Astrocyte (in vitro differentiated cells and primary cell): ENCODE data around the gene PUM2. TPM values are rescaled to one million over a fixed set of nuclear protein-coding genes. Genes with fewer than 3 reads are reported as not detected.
"Not testable (repeated sequence)": the region's sequence is repeated elsewhere in the genome, so short reads cannot be mapped to it uniquely, and the experiment has no call there.

Experiments used
- DNase-seq: peaks from one replicate; pipeline ENCODE4 v3.0.0-alpha.2; 2010; ENCODE audit warnings: low read depth
- FAIRE-seq: peaks from 2 replicates; lab custom pipeline; 2011; peaks lifted over from hg19 to GRCh38; lab: Jason Lieb, UNC
- H2AFZ ChIP-seq: 2 replicates; pipeline ENCODE4 v1.6.0; 2012; ENCODE audit warnings: low read depth, low read length, inconsistent platforms
- H3K27ac ChIP-seq: 2 replicates; pipeline ENCODE4 v1.5.1; 2011; ENCODE audit warnings: low read depth, low read length, inconsistent platforms
- H3K27me3 ChIP-seq: 2 replicates; pipeline ENCODE4 v1.6.0; 2011; ENCODE audit warnings: low read length, inconsistent platforms; ENCODE audit not compliant: insufficient read depth
- H3K36me3 ChIP-seq: 2 replicates; pipeline ENCODE4 v1.5.1; 2011; ENCODE audit warnings: low read length, inconsistent platforms; ENCODE audit not compliant: insufficient read depth
- H3K4me1 ChIP-seq: 2 replicates; pipeline ENCODE4 v1.5.1; 2011; ENCODE audit warnings: low read length, inconsistent platforms; ENCODE audit not compliant: insufficient read depth
- H3K4me2 ChIP-seq: 2 replicates; pipeline ENCODE4 v1.6.0; 2012; ENCODE audit warnings: low read length, inconsistent platforms
- H3K4me3 ChIP-seq: 2 replicates; pipeline ENCODE4 v1.5.1; 2011; ENCODE audit warnings: low read depth, mild to moderate bottlenecking, low read length, inconsistent platforms; ENCODE audit not compliant: insufficient read depth
- H3K79me2 ChIP-seq: 2 replicates; pipeline ENCODE4 v1.6.0; 2012; ENCODE audit warnings: mild to moderate bottlenecking, low read length, inconsistent platforms; ENCODE audit not compliant: insufficient read depth
- H3K9ac ChIP-seq: 2 replicates; pipeline ENCODE4 v1.6.0; 2012; ENCODE audit warnings: mild to moderate bottlenecking, low read length, inconsistent platforms
- H3K9me3 ChIP-seq: 2 replicates; pipeline ENCODE4 v1.5.1; 2012; ENCODE audit warnings: low read depth, mild to moderate bottlenecking, low read length, inconsistent platforms; ENCODE audit not compliant: insufficient read depth
- H4K20me1 ChIP-seq: 2 replicates; pipeline ENCODE4 v1.6.0; 2012; ENCODE audit warnings: low read length, inconsistent platforms; ENCODE audit not compliant: insufficient read depth
- H3K27ac Mint-ChIP-seq: one replicate; pipeline ENCODE4 v1.8.0; 2021; ENCODE audit warnings: mild to moderate bottlenecking, mixed read lengths; ENCODE audit not compliant: unreplicated experiment
- H3K27me3 Mint-ChIP-seq: one replicate; pipeline ENCODE4 v1.8.0; 2021; ENCODE audit warnings: low read depth, mixed read lengths; ENCODE audit not compliant: unreplicated experiment
- H3K36me3 Mint-ChIP-seq: one replicate; pipeline ENCODE4 v1.8.0; 2021; ENCODE audit warnings: low read depth, mixed read lengths; ENCODE audit not compliant: unreplicated experiment
- H3K4me1 Mint-ChIP-seq: one replicate; pipeline ENCODE4 v1.8.0; 2021; ENCODE audit warnings: low read depth, mixed read lengths; ENCODE audit not compliant: unreplicated experiment
- H3K4me3 Mint-ChIP-seq: one replicate; pipeline ENCODE4 v1.8.0; 2021; ENCODE audit warnings: mild to moderate bottlenecking, moderate library complexity, mixed read lengths; ENCODE audit not compliant: unreplicated experiment
- H3K9me3 Mint-ChIP-seq: one replicate; pipeline ENCODE4 v1.8.0; 2021; ENCODE audit warnings: mild to moderate bottlenecking, mixed read lengths; ENCODE audit not compliant: unreplicated experiment
- CTCF ChIP-seq: IDR thresholded peaks from 2 replicates; pipeline ENCODE4 v1.5.1; 2011; ENCODE audit warnings: low read depth, mild to moderate bottlenecking, inconsistent platforms, low read length, moderate library complexity; ENCODE audit not compliant: insufficient read depth
- EZH2 ChIP-seq: IDR thresholded peaks from 2 replicates; pipeline ENCODE4 v1.6.1; 2012; ENCODE audit warnings: mild to moderate bottlenecking, low read length, inconsistent platforms; ENCODE audit not compliant: insufficient read depth
- total RNA-seq: library from RNA; stranded (reverse); gene quantifications from 2 replicates; pipeline ENCODE4 v1.2.1, GENCODE V29; 2021

The PUM2 gene
- total RNA-seq, 1 donor from 2014 or later = 69.4 TPM

GRCh38 chr2:20282916-20283592, 67.6 kb downstream of the PUM2 start:
- H3K4me3 Mint-ChIP-seq = no peak overlapping the region
- H3K36me3 Mint-ChIP-seq = no peaks in the 10 kb centered on the region
- no peak overlapping the region for H3K9ac ChIP-seq
- H3K36me3 ChIP-seq = peaks cover 39% of the 10 kb centered on the region
- H3K27ac Mint-ChIP-seq = no peak overlapping the region
- no peaks in the 10 kb centered on the region for H3K27me3 Mint-ChIP-seq
- FAIRE-seq (no peak), DNase-seq (peak; percentile 44)
- H3K27me3 ChIP-seq = no peaks in the 10 kb centered on the region
- no peaks in the 10 kb centered on the region for H3K4me1 Mint-ChIP-seq
- peaks cover 30% of the 10 kb centered on the region for H3K79me2 ChIP-seq
- H3K9me3 Mint-ChIP-seq = no peaks in the 10 kb centered on the region
- H3K4me2 ChIP-seq = no peak overlapping the region
- H4K20me1 ChIP-seq = peaks cover 5% of the 10 kb centered on the region
- H3K4me3 ChIP-seq = no peak overlapping the region
- H3K9me3 ChIP-seq = no peaks in the 10 kb centered on the region
- TF ChIP-seq CTCF = no peak
- TF ChIP-seq EZH2 = no peak
- H3K4me1 ChIP-seq = no peaks in the 10 kb centered on the region
- no peak overlapping the region for H2AFZ ChIP-seq
- no peak overlapping the region for H3K27ac ChIP-seq

- FAIRE-seq (no peak), DNase-seq (no peak)
- no peaks in the 10 kb centered on the region for H3K9me3 Mint-ChIP-seq
- Histone ChIP-seq H3K4me3 (no peak overlapping the region), H3K4me2 (no peak overlapping the region), H3K27ac (no peak overlapping the region), H4K20me1 (peaks cover 2% of the 10 kb centered on the region), H3K27me3 (no peaks in the 10 kb centered on the region), H3K4me1 (no peaks in the 10 kb centered on the region), H3K9ac (no peak overlapping the region), H3K79me2 (peaks cover 24% of the 10 kb centered on the region), H3K9me3 (no peaks in the 10 kb centered on the region), H2AFZ (no peak overlapping the region), H3K36me3 (peaks cover 36% of the 10 kb centered on the region)
- no peaks in the 10 kb centered on the region for H3K4me1 Mint-ChIP-seq
- no peak for TF ChIP-seq EZH2
- no peak for TF ChIP-seq CTCF
- H3K36me3 Mint-ChIP-seq = no peaks in the 10 kb centered on the region
- no peak overlapping the region for H3K27ac Mint-ChIP-seq
- no peaks in the 10 kb centered on the region for H3K27me3 Mint-ChIP-seq
- H3K4me3 Mint-ChIP-seq = no peak overlapping the region
These were observed 68.8 kb downstream of the PUM2 start for GRCh38 chr2:20281876-20282275.

GRCh38 chr2:20273042-20273441, 77.6 kb downstream of the PUM2 start:
- H3K79me2 ChIP-seq = no peaks in the 10 kb centered on the region
- TF ChIP-seq EZH2 (no peak), CTCF (no peak)
- H3K4me3 Mint-ChIP-seq = no peak overlapping the region
- no peaks in the 10 kb centered on the region for H3K9me3 ChIP-seq
- FAIRE-seq (no peak), DNase-seq (no peak)
- H2AFZ ChIP-seq = no peak overlapping the region
- peaks cover 3% of the 10 kb centered on the region for H4K20me1 ChIP-seq
- H3K27ac Mint-ChIP-seq = no peak overlapping the region
- H3K4me3 ChIP-seq = no peak overlapping the region
- no peak overlapping the region for H3K27ac ChIP-seq
- H3K4me1 Mint-ChIP-seq = no peaks in the 10 kb centered on the region
- H3K9me3 Mint-ChIP-seq = no peaks in the 10 kb centered on the region
- H3K4me1 ChIP-seq = no peaks in the 10 kb centered on the region
- H3K27me3 Mint-ChIP-seq = no peaks in the 10 kb centered on the region
- peaks cover 6% of the 10 kb centered on the region for H3K36me3 ChIP-seq
- H3K9ac ChIP-seq = no peak overlapping the region
- H3K36me3 Mint-ChIP-seq = peaks cover 4% of the 10 kb centered on the region
- no peaks in the 10 kb centered on the region for H3K27me3 ChIP-seq
- no peak overlapping the region for H3K4me2 ChIP-seq

GRCh38 chr2:20268317-20268716, 82.3 kb downstream of the PUM2 start:
- not testable (repeated sequence) for H3K36me3 ChIP-seq, H3K9me3 ChIP-seq, H3K4me3 Mint-ChIP-seq, H3K79me2 ChIP-seq, H3K4me2 ChIP-seq, H3K27me3 Mint-ChIP-seq, H3K27ac Mint-ChIP-seq, H3K27ac ChIP-seq, H4K20me1 ChIP-seq, H3K27me3 ChIP-seq, DNase-seq, H2AFZ ChIP-seq, H3K4me1 Mint-ChIP-seq, H3K9ac ChIP-seq, H3K9me3 Mint-ChIP-seq, H3K4me3 ChIP-seq, H3K36me3 Mint-ChIP-seq, FAIRE-seq, H3K4me1 ChIP-seq
